ENCODE data around the gene RIC8A. TPM values are rescaled to one million over a fixed set of nuclear protein-coding genes. Genes with fewer than 3 reads are reported as not detected.

The RIC8A gene
- total and polyA plus RNA-seq, 2 of the 13 experiments (the other 11 are each of a cell fraction or from before 2014, with no cell fraction given) = 62.1 to 63.8 TPM

DNA sequence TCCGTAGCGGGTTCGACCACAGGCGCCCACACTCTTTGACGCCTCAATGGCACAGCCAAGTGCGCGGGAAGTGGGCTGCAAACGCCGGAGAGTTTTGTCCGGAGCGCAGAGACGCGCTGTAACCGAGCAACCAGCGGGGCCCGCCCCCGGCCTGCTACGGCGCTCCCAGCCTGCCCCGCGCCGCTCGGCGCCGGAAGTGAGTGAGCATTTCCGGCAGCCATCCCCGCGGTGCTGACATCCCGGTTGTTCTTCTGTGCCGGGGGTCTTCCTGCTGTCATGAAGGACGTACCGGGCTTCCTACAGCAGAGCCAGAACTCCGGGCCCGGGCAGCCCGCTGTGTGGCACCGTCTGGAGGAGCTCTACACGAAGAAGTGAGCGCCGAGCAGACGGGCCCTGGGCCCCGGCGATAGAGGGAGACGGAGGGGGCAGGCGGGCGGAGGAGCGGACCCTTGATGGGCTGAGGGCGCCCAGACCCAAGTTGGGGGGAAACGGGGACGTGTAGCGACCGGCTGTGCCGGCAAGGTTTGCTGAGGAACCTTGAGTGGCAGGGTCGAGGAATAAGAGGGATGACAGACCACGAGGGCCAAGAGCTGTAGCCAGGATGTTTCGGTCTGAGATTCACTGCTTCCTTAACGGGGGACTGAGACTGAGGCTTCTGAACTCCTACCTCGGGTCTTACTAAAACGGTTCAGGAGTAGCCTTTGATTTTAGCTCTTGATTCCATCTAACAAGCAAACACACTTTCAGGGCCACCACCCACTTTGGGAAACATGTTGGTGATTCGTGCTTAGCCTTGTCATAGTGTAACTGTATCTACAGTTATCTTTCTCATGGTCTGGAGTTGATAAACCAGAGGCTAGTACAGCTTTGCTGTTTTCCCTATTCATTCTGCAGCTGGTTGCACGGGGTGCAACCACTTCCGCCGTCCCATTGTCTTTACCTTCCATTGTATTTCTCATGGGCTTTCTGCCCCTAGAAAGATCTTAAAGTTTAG lies 29.6 kb downstream of the RIC8A start, which contains the start of gene PSMD13 (continued):
- TF ChIP-seq ZBTB43 (CRISPR knock-in tag; conservative IDR thresholded peaks at IDR 0.05) (no peak; the same call in 1 of the 2 replicates), TOPORS (CRISPR knock-in tag; IDR thresholded peaks at IDR 0.05) (no peak), HNF1A (IDR thresholded peaks at IDR 0.05; ENCODE audit: low read depth) (no peak), HNF1A (CRISPR knock-in tag; IDR thresholded peaks at IDR 0.05; ENCODE audit: borderline replicate concordance) (peak; percentile 25; the same call in 1 of the 2 replicates), ZNF629 (CRISPR knock-in tag; conservative IDR thresholded peaks at IDR 0.05) (no peak), KDM1A (CRISPR knock-in tag; IDR thresholded peaks at IDR 0.05) (no peak), ZNF138 (CRISPR knock-in tag; IDR thresholded peaks at IDR 0.05; ENCODE audit: low read depth) (no peak), HES4 (CRISPR knock-in tag; IDR thresholded peaks at IDR 0.05; ENCODE audit: borderline replicate concordance) (no peak), ZNF503 (CRISPR knock-in tag; IDR thresholded peaks at IDR 0.05) (0 out of 2 replicates have a peak, but pooled peaks have one; percentile 47), ESRRA (CRISPR knock-in tag; IDR thresholded peaks at IDR 0.05; ENCODE audit: low read depth) (peak; percentile 40; the same call in 1 of the 2 replicates), CCDC6 (CRISPR knock-in tag; IDR thresholded peaks at IDR 0.05) (no peak; the same call in 1 of the 2 replicates), CHD2 (IDR thresholded peaks at IDR 0.05; ENCODE audit: low read depth, low read length) (no peak), ZNF720 (CRISPR knock-in tag; IDR thresholded peaks at IDR 0.05) (no peak)
- TF ChIP-seq, protein P1, sequence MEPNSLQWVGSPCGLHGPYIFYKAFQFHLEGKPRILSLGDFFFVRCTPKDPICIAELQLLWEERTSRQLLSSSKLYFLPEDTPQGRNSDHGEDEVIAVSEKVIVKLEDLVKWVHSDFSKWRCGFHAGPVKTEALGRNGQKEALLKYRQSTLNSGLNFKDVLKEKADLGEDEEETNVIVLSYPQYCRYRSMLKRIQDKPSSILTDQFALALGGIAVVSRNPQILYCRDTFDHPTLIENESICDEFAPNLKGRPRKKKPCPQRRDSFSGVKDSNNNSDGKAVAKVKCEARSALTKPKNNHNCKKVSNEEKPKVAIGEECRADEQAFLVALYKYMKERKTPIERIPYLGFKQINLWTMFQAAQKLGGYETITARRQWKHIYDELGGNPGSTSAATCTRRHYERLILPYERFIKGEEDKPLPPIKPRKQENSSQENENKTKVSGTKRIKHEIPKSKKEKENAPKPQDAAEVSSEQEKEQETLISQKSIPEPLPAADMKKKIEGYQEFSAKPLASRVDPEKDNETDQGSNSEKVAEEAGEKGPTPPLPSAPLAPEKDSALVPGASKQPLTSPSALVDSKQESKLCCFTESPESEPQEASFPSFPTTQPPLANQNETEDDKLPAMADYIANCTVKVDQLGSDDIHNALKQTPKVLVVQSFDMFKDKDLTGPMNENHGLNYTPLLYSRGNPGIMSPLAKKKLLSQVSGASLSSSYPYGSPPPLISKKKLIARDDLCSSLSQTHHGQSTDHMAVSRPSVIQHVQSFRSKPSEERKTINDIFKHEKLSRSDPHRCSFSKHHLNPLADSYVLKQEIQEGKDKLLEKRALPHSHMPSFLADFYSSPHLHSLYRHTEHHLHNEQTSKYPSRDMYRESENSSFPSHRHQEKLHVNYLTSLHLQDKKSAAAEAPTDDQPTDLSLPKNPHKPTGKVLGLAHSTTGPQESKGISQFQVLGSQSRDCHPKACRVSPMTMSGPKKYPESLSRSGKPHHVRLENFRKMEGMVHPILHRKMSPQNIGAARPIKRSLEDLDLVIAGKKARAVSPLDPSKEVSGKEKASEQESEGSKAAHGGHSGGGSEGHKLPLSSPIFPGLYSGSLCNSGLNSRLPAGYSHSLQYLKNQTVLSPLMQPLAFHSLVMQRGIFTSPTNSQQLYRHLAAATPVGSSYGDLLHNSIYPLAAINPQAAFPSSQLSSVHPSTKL (CRISPR knock-in tag; IDR thresholded peaks at IDR 0.05) = no peak
- TF ChIP-seq, protein P2, sequence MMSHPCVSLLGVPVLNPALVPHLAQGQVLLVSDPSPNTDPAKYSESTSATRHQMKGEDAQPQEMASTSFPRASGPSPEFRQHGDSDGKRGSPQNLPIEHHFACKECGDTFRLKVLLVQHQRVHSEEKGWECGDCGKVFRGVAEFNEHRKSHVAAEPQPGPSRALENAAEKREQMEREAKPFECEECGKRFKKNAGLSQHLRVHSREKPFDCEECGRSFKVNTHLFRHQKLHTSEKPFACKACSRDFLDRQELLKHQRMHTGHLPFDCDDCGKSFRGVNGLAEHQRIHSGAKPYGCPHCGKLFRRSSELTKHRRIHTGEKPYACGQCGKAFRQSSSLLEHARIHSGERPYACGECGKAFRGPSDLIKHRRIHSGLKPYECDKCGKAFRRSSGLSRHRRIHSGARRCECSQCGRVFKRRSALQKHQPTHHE (CRISPR knock-in tag; IDR thresholded peaks at IDR 0.05; ENCODE audit: borderline replicate concordance) = 0 out of 2 replicates have a peak, but pooled peaks have one; percentile 34
